Right cardiac atrium (tissue), 5 donors: Measurements from ENCODE around the gene OPHN1. TPM values are rescaled to one million over a fixed set of nuclear protein-coding genes. Genes with fewer than 3 reads are reported as not detected.
A peak's percentile ranks its signal among the peaks of the same experiment; 100 is the strongest.

Experiments
- ATAC-seq, 2 donors: fragments of 200-7000 bp; cut with Tn5 transposase; one replicate each; pipeline versions ENCODE4 v1.8.0 to v1.9.1; 2020; ENCODE audit warnings: moderate library complexity in 2 of 2, mild to moderate bottlenecking in 1 of 2
- DNase-seq, 3 donors: peaks; one replicate each; pipeline ENCODE4 v3.0.0-alpha.2; 2020
- H3K27ac ChIP-seq: one replicate; pipeline ENCODE4 v1.5.1; 2013; ENCODE audit warnings: mild to moderate bottlenecking, low read length, control low read depth, moderate library complexity
- H3K27me3 ChIP-seq: one replicate; pipeline ENCODE4 v1.6.1; 2013; ENCODE audit not compliant: control insufficient read depth, insufficient read depth
- H3K4me1 ChIP-seq: one replicate; pipeline ENCODE4 v1.6.1; 2013; ENCODE audit warnings: low read length; ENCODE audit not compliant: control insufficient read depth, insufficient read depth
- H3K4me3 ChIP-seq: one replicate; pipeline ENCODE4 v1.5.1; 2013; ENCODE audit warnings: low read length, control low read depth
- H3K9me3 ChIP-seq: one replicate; pipeline ENCODE4 v1.6.1; 2013; ENCODE audit warnings: low read length; ENCODE audit not compliant: control insufficient read depth
- WGBS: extraction: QIAGEN DNeasy Blood & Tissue Kit; methylation state at CpG from one replicate; pipeline ENCODE4 v1.1.7; 2013; 5-methylcytosine and 5-hydroxymethylcytosine counted together
- intact Hi-C, 4 donors: fragments of 100-400 bp; cut with DNase I; formaldehyde crosslinking; loops; one replicate each; pipeline versions ENCODE4 v1.11.0 to v1.14.0; 2022 to 2023
- polyA plus RNA-seq: library from polyadenylated mRNA; stranded (reverse); fragments of 200-250 nt; gene quantifications from one replicate; pipeline ENCODE4 v1.2.3, GENCODE V29; 2013
- total RNA-seq, 4 donors: library from RNA; stranded (reverse); fragmentation: NEBNext Ultra II Directional; extraction: Animal tissue kit (Norgen Biotek cat#: 25700); gene quantifications; one replicate each; pipeline ENCODE4 v1.2.1, GENCODE V29; 2021
- donor health status: healthy with polysubstance abuse.
- donor health status: DM: no; HTN: yes; CAD: no.
- donor health status: DM: no; HTN: no; CAD: no.
- donor health status: DM: no; HTN: yes; CAD: no; lungs with severe emphysema.
- donor health status: DM: yes; HTN: yes; CAD: no.

The OPHN1 gene
- total and polyA plus RNA-seq, 5 donors, result 1.1 to 5.2 (median 4.8) TPM

GRCh38 chrX:68175562-68175961, 257.7 kb downstream of the OPHN1 start:
- H3K9me3 ChIP-seq, result no peaks in the 10 kb centered on the region
- DNase-seq, result no peak
- intact Hi-C loops, result no loop called here
- no peaks in the 10 kb centered on the region for H3K4me1 ChIP-seq
- no peak for ATAC-seq
- H3K27me3 ChIP-seq, result no peaks in the 10 kb centered on the region
- H3K27ac ChIP-seq, result no peak overlapping the region
- WGBS, result 65% methylated on average over 3 of the region's 3 CpGs
- no peak overlapping the region for H3K4me3 ChIP-seq

DNA sequence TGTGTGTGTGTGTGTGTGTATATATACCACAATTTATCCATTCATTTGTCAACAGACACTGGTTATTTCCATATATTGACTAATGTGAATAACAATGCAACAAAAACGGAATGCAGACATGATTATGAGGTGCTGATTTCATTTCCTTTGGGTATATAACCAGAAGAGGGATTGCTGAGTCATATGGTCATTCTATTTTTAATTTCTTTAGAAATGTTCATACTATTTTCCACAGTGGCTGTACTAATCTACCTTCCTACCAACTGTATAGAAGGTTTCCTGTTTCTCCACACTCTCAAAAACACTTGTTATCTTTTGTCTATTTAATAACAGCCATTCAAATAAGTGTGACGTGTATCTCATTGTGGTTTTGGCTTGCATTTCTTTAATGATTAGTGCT, 269.9 kb downstream of the OPHN1 start:
- Histone ChIP-seq H3K9me3 (no peaks in the 10 kb centered on the region), H3K4me3 (no peak overlapping the region), H3K27me3 (no peaks in the 10 kb centered on the region), H3K4me1 (no peaks in the 10 kb centered on the region), H3K27ac (no peak overlapping the region)
- DNase-seq (no peak), ATAC-seq (no peak)
- intact Hi-C loops, result no loop called here
- WGBS, result 47% methylated on average over 2 of the region's 2 CpGs

GRCh38 chrX:68147848-68148247, 285.4 kb downstream of the OPHN1 start:
- H3K9me3 ChIP-seq, result no peaks in the 10 kb centered on the region
- intact Hi-C loops, result no loop called here
- DNase-seq (no peak), ATAC-seq (no peak)
- WGBS, result 66% methylated on average over 1 of the region's 1 CpG
- no peak overlapping the region for H3K4me3 ChIP-seq
- H3K27ac ChIP-seq, result no peak overlapping the region
- H3K27me3 ChIP-seq, result no peaks in the 10 kb centered on the region
- H3K4me1 ChIP-seq, result no peaks in the 10 kb centered on the region

DNA sequence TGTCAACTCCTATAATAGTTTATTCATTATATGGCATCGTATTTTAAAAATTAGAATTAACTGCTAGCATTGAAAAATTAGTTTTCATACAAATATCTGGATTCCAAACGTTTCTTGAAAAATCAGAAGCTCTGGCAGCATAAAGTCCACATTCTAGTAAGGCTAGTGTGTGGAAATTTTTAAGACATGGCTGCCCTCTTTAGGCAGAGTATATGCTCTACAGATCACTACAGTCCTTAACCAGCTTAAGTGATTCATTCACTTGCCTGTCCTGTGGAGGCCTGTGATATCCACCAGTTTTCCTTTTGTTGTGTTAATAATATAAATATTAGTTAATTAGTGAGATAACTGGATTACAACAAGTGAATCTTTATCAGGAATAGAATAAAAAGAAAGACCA, 287.2 kb downstream of the OPHN1 start:
- intact Hi-C loops, result no loop called here
- WGBS, result 19% methylated on average over 2 of the region's 2 CpGs
- Histone ChIP-seq H3K4me3 (no peak overlapping the region), H3K27ac (no peak overlapping the region), H3K9me3 (no peaks in the 10 kb centered on the region), H3K27me3 (no peaks in the 10 kb centered on the region), H3K4me1 (no peaks in the 10 kb centered on the region)
- no peak for DNase-seq
- ATAC-seq, result peak in 1 of 2 donors; percentile 64

GRCh38 chrX:68139791-68140190, 293.5 kb downstream of the OPHN1 start:
- intact Hi-C loops, result no loop called here
- no peak for DNase-seq
- no peaks in the 10 kb centered on the region for H3K9me3 ChIP-seq
- ATAC-seq, result no peak
- H3K4me1 ChIP-seq, result no peaks in the 10 kb centered on the region
- no peak overlapping the region for H3K4me3 ChIP-seq
- no peaks in the 10 kb centered on the region for H3K27me3 ChIP-seq
- WGBS, result 81% methylated on average over 2 of the region's 2 CpGs
- no peak overlapping the region for H3K27ac ChIP-seq

DNA sequence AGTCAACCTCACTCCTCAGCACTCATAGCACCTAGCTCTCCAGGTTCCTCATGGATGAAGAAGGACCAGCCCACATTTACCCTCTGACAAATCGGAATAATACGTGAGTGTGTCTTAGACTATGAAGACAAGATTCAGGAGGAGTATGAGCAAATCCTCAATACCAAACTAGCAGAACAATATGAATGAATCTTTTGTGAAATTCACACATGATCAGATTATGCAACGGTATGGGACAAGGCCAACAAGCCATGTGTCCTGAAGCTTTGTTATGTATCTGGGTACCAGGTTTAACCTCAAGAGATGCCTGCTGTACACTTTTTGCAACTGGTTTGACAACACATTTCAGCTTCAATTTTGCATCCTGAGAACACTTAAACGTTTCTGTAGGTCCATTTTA, 300.1 kb downstream of the OPHN1 start:
- intact Hi-C loops, result no loop called here
- ATAC-seq (no peak), DNase-seq (no peak)
- Histone ChIP-seq H3K9me3 (no peaks in the 10 kb centered on the region), H3K4me1 (no peaks in the 10 kb centered on the region), H3K4me3 (no peak overlapping the region), H3K27me3 (no peaks in the 10 kb centered on the region), H3K27ac (no peak overlapping the region)
- WGBS, result 94% methylated on average over 4 of the region's 4 CpGs

GRCh38 chrX:68132749-68133148, 300.5 kb downstream of the OPHN1 start:
- WGBS, result 98% methylated on average over 29 of the region's 29 CpGs
- no peak for ATAC-seq
- H3K4me3 ChIP-seq, result no peak overlapping the region
- intact Hi-C loops, result no loop called here
- no peaks in the 10 kb centered on the region for H3K4me1 ChIP-seq
- no peaks in the 10 kb centered on the region for H3K27me3 ChIP-seq
- H3K9me3 ChIP-seq, result no peaks in the 10 kb centered on the region
- DNase-seq, result peak in 1 of 3 donors; percentile 42
- H3K27ac ChIP-seq, result no peak overlapping the region

DNA sequence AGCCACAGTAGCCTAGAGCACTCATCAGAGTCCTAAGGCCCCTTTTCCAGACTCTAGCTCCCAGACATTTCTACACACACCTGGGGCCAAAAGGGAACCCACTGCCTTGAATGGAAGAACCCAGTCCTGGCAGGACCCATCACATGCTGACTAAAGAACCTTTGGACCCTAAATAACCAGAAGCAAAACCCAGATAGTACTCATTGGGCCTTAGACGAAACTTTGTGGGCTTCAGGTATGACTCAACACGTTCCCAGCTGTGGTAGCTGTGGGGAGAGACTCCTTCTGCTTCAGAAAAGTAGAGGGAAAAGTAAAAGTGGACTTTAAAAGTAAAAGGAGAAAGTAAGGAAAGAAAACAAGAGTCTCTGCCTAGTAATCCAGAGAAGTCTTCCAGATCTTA, 311.5 kb downstream of the OPHN1 start:
- intact Hi-C loops, result no loop called here
- WGBS, result 88% methylated on average over 2 of the region's 2 CpGs
- no peaks in the 10 kb centered on the region for H3K27me3 ChIP-seq
- no peaks in the 10 kb centered on the region for H3K4me1 ChIP-seq
- ATAC-seq, result no peak
- no peak overlapping the region for H3K27ac ChIP-seq
- no peak for DNase-seq
- H3K9me3 ChIP-seq, result no peaks in the 10 kb centered on the region
- no peak overlapping the region for H3K4me3 ChIP-seq

- 68% methylated on average over 1 of the region's 1 CpG for WGBS
- no peak overlapping the region for H3K4me3 ChIP-seq
- intact Hi-C loops, result no loop called here
- ATAC-seq (no peak), DNase-seq (no peak)
- no peaks in the 10 kb centered on the region for H3K9me3 ChIP-seq
- H3K27ac ChIP-seq, result no peak overlapping the region
- H3K4me1 ChIP-seq, result no peaks in the 10 kb centered on the region
- no peaks in the 10 kb centered on the region for H3K27me3 ChIP-seq
These were observed 311.9 kb downstream of the OPHN1 start for GRCh38 chrX:68121371-68121770.

DNA sequence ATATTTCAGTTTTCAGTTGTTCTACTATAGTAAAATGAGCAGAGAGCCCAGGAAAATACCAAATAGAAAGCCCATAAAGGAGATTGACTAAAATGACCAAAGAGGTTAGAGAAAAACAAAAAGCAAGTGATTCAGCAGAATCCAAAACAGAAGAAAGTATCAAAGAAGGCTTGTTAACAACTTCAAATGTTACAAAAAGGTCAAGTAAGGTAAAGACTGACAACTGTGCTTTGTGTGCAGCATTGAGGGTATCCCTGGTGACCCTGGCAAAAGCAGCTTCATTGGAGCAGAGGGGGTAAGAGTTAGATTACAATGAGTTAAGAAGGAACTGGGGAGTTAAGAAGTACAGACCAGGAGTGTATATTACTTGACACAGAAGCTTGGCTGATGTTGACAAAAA, 317.9 kb downstream of the OPHN1 start:
- DNase-seq (no peak), ATAC-seq (no peak)
- intact Hi-C loops, result no loop called here
- Histone ChIP-seq H3K4me3 (no peak overlapping the region), H3K4me1 (peaks cover 1% of the 10 kb centered on the region), H3K27me3 (no peaks in the 10 kb centered on the region), H3K9me3 (no peaks in the 10 kb centered on the region), H3K27ac (no peak overlapping the region)

DNA sequence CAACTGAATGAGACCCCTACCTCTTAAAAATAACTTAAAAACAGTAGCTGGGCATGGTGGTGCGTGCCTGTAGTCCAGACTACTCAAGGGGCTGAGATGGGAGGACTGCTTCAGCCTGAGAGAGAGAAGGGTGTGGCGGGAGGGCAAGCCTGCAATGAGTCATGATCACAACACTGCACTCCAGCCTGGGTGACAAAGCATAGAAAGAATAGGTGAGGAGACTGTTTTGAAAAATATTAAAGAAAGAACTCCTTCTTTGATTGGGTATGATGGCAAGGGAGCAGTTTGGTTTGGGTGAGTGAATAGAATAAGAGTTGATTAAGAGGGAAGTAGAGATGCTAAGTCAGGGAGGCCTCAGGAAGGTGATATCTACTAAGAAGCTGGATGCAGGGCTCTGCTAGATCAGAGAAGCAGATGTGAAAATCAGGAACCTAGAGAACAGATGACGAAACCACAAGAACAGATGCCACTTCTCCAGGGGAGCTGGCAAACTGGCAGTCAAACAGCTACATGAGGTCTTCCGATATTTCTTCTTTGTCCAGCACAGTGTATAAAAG, 318.6 kb downstream of the OPHN1 start:
- WGBS, result 84% methylated on average over 4 of the region's 4 CpGs
- Histone ChIP-seq H3K9me3 (no peaks in the 10 kb centered on the region), H3K27ac (no peak overlapping the region), H3K4me1 (peaks cover 1% of the 10 kb centered on the region), H3K4me3 (no peak overlapping the region), H3K27me3 (no peaks in the 10 kb centered on the region)
- ATAC-seq (no peak), DNase-seq (no peak)
- intact Hi-C loops, result no loop called here

- Histone ChIP-seq H3K9me3 (no peaks in the 10 kb centered on the region), H3K4me1 (peaks cover 1% of the 10 kb centered on the region), H3K27me3 (no peaks in the 10 kb centered on the region), H3K27ac (no peak overlapping the region), H3K4me3 (no peak overlapping the region)
- intact Hi-C loops, result no loop called here
- WGBS, result 77% methylated on average over 4 of the region's 5 CpGs
- DNase-seq, result no peak
- no peak for ATAC-seq
These were observed 319.3 kb downstream of the OPHN1 start for GRCh38 chrX:68113837-68114572.
